Esophagus mucosa (tissue), 1 donor: ENCODE results near the gene GTF2E1. TPM values are rescaled to one million over a fixed set of nuclear protein-coding genes. Genes with fewer than 3 reads are reported as not detected.
"Not testable (repeated sequence)": the region's sequence is repeated elsewhere in the genome, so short reads cannot be mapped to it uniquely, and the experiment has no call there.

Experiments used
- ATAC-seq: fragments of 200-7000 bp; cut with Tn5 transposase; one replicate; pipeline ENCODE4 v1.9.1; 2020
- total RNA-seq: library from RNA; stranded (reverse); gene quantifications from one replicate; pipeline ENCODE4 v1.2.4, GENCODE V29; 2023
- donor health status: DM: yes; HTN: yes; CAD: no.

The GTF2E1 gene
- total RNA-seq, 1 donor from 2014 or later = 8.8 TPM

- ATAC-seq = no peak
Measured at GRCh38 chr3:120756061-120756460, 13.5 kb downstream of the GTF2E1 start.

DNA sequence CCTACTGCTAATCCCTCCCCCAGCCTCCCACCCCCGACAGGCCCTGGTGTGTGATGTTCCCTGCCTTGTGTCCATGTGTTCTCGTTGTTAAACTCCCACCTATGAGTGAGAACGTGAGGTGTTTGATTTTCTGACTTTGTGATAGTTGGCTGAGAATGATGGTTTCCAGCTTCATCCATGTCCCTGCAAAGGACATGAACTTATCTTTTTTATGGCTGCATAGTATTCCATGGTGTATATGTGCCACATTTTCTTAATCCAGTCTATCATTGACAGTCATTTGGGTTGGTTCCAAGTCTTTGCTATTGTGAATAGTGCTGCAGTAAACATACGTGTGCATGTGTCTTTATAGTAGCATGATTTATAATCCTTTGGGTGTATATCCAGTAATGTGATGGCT lies 16.0 kb downstream of the GTF2E1 start:
- not testable (repeated sequence) for ATAC-seq

GRCh38 chr3:120762615-120763014 lies 20.1 kb downstream of the GTF2E1 start:
- no peak for ATAC-seq

DNA sequence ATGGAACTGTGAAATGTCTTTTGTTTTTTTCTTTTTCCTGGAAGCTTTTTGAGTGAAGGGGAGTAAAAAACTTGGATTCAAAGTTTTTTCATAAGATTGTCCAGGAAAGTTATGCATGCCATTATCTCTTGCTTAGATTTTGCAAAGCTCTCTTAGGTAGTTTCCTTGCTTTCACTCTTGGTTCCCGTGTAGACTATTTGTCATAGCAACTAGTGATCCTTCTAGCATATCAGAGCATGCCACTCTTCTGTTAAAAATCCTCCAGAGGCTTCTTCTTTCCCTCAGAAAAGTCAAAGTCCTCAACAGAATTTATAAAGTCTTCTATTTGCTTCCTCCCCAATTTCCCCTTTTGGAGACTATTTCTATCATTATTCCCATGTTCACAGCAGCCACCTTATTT lies 21.1 kb downstream of the GTF2E1 start:
- ATAC-seq = no peak

DNA sequence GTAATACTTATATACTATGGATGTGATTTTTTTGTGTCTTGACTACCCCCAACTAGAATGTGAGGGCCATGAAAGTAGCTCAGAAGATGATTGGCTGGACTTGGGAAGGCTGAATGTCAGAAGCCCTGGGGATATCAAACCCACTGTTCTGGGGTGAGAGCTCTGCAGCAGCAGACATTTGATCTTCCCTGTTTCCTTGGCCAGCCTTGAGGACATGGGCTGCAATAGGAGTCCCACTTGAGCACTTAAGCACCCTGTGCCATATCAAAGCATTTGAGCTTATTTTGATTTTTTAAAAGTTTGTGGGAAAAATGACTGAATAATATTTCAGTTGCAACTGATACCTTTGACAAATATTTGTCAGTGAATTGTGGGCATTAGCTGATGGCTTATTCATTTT lies 21.7 kb downstream of the GTF2E1 start:
- ATAC-seq = no peak

- no peak for ATAC-seq
Measured at GRCh38 chr3:120765830-120766493, 23.4 kb downstream of the GTF2E1 start.

DNA sequence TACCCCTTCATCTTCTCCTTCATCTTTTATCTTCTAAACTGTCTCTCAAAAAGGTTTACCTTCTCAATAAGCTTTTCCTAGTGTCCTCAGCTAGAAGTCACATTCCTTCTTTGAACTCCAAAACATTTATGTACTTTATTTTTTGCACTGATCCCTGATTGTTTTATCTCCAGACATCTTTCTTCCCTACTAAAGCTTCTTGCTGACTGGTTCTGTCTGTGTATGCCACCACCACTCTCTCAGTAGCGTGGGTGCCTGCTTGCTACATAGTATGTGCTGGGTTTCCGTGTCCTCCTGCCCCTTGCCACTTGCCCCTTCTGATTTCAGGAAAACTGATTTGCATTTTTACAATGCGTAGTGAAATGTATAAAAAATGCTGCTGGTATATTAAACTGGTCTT lies 24.0 kb downstream of the GTF2E1 start:
- no peak for ATAC-seq

DNA sequence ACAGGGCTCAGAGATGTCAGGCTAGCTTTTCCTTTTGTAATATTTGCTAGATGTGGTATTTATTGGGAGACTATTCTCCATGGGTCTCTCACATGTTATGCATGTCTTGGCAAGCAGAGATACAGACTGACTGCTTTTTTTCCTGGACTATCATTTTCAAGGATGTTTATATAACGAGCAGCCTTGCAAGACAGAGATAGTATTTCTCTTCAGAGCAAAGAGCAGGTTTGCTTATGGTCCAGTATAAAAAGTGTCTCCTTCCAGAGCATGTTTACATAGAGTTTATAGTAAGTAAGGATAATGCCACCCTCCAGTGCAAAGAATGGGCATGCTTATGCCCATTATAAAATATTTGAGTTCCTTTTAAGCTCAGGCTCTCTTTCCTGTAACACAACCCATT lies 24.6 kb downstream of the GTF2E1 start:
- ATAC-seq = no peak

- no peak for ATAC-seq
Measured at GRCh38 chr3:120769436-120769835, 26.9 kb downstream of the GTF2E1 start.

DNA sequence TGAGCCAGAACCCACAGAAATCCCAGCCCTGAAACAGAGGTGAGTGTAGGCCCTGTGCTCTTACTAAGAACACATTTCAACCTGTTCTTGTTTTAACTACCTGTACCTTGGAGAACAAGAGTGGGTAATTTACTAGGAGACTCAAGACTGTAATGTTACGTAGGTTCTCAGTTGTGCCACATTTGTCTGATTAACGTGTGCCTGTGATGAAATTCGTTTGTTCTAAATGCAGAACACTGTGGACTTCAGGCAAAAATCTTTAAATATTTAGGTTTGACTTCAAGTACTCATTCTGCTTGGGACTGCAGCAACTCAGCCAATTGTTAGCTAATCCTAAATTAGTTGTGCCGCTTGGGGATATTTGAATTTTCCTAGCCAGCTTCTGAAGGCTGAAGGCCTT lies 28.3 kb downstream of the GTF2E1 start:
- no peak for ATAC-seq

- ATAC-seq = no peak
Measured at GRCh38 chr3:120772081-120772480, 29.5 kb downstream of the GTF2E1 start.

- ATAC-seq = no peak
Measured at GRCh38 chr3:120773932-120774331, 31.4 kb downstream of the GTF2E1 start.

GRCh38 chr3:120775411-120775810 lies 32.9 kb downstream of the GTF2E1 start:
- ATAC-seq = no peak

DNA sequence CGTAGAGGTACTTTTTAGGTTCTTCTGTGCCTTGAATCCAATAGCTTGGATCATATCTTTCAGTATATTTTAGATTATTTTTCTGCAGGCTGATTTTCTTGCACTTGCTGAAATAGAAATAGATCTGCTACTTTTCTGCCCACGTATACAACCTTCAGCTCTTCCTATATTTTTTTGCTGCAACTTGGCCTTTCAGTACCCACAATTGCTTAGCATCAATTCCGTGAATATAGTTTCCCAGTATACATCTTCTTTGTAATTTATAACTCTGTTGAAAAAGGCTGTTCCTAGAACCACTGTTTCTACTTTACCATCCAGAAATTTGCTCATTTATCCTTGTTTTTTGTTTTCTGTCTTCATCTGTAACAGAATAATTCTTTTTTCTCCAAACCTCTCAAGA lies 36.2 kb downstream of the GTF2E1 start:
- no peak for ATAC-seq

- ATAC-seq = peak; percentile 50
Measured at GRCh38 chr3:120780977-120781376, 38.4 kb downstream of the GTF2E1 start.

DNA sequence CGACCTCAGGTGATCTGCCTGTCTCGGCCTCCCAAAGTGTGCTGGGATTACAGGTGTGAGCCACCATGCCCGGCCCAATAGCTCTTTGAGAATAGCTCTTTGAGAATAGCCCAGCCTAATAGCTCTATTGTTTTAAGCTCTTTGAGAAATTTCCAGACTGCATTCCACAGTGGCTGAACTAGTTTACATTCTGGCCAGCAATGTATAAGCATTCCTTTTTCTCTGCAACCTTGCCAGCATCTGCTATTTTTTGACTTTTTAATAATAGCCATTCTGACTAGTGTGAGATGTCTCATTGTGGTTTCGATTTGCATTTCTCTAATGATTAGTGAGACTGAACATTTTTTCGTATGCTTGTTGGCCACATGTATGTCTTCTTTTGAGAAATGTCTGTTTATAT lies 43.3 kb downstream of the GTF2E1 start:
- ATAC-seq = not testable (repeated sequence)

DNA sequence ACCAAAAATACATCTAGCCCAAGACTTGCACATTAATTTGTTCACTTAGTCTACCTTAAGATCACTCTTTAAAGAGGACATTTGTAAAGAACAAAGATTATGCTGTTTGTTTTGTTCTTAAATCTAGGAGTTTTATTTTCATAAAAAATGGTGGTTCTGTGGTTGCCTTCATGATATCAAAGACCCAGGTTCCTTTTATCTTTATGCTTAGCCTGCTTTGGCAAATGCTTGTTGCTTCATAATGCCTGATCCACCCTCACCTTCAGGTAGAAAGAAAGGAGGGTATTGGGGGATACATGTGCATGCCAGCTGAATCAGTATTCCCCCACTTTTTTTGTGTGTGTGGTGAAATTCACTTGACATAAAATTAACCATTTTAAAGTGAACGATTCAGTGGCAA lies 48.5 kb downstream of the GTF2E1 start:
- no peak for ATAC-seq

- ATAC-seq = no peak
Measured at GRCh38 chr3:120791913-120792312, 49.4 kb downstream of the GTF2E1 start.

- ATAC-seq = no peak
Measured at GRCh38 chr3:120793601-120794000, 51.1 kb downstream of the GTF2E1 start.

DNA sequence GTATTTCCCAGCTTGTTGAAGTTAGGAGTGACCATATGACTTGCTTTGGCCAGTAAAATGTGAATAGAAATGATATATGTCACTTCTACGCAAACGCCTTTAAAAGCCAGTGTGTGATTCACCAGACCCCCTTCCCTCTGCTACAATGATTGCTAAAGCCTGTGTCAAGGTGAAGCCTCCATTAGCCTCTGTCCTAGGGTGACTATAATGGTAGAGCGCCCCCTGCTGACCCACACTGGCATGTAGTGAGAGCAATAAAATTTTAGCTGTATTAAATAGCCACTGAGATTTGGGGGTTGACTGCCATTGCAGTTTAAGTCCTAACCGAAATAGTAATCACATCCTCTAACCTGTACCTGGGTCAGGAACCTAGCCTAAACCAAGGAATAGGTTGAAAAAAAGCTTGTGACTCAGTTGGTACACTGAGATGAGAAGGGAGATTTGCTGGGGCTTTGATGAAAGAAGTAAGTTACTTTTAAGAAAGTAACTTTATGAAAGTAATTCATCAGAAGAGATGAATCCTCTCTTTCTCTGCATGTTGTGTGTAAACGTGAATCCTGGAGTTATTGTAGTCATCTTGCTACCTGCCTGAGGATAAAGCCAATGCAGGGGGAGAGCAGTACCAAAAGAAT lies 52.6 kb downstream of the GTF2E1 start:
- ATAC-seq = peak; percentile 81

DNA sequence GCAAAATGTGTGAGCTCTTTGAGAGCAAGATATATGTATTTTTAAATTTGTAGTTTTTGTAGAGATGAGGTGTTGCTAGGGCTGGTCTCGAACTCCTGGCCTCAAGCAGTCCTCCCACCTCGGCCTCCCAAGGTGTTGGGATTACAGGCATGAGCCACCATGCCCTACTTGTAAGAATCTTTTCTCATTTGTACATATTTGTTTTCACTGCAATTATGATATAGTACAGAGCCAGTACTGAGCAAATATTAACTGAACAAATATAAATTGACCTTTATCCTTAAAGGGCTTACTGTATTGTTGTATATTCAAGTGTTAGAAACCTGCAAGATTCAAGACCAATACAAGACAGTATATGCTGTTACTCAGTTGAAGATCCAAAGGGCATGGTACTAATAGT lies 53.4 kb downstream of the GTF2E1 start:
- no peak for ATAC-seq

DNA sequence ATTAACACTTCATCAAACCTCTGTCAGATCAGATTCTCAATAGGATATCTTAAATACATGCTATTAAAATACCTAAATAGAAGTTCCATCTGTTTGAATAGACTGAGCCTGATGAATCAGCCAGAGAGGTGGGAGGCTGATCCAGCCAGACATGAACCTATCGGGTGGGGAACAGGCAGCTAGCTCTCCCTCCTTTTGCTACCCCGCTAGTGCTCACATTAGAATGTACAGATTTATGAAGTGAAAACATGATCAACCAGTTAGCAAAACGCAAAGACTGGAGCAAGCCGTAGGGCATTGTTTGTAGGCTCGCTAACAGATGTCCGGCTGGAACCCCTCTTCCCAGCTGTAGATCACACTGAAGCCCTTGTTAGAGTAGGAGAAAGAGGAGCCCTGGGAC lies 54.4 kb downstream of the GTF2E1 start:
- ATAC-seq = no peak

DNA sequence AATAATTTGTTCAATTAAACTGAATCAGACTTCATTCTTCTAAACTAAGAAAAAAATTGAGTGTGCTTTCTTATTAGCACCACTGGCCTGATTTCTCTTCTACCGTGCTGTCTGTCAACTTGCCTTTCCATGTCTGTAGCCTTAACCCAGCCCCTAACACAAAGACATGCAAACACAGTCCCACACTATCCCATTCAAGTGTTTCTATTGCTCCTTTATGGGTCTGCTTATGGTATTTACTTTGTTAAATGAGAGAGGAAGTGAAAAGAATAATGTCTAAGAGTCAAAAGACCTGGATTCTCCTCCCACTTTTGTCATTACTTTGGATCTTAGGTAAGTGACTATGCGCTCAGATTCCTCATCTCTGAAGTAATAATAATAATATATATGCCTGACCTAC lies 55.3 kb downstream of the GTF2E1 start:
- no peak for ATAC-seq

DNA sequence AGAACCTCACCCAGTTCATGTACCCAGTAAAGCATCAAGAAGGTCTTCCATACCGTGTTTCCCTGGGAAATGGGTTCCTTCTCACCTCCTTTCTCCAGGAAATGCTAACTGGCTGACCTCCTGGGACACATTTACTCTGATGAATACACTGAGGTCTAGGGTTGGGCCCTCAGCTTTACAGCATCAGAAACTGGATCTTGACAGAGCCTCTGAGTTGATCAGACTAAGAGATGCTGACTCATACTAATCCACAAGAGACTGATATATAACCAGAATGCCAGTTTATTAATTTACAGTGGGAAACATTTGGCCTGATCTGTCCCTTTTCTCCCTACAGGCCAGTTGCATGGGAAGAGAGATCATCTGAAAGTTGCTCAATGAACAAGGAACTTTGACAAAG lies 55.8 kb downstream of the GTF2E1 start:
- no peak for ATAC-seq

- ATAC-seq = no peak
Measured at GRCh38 chr3:120800625-120801024, 58.1 kb downstream of the GTF2E1 start.
